Breast epithelium (tissue), 3 donors: ENCODE measurements around the gene TBC1D8.

Experiments used
- CTCF ChIP-seq, 3 donors: fragments of 450-650 bp; IDR thresholded peaks; one replicate each; pipeline ENCODE4 v1.5.1; 2016 to 2017; ENCODE audit warnings: antibody characterized with exemption in 3 of 3, mild to moderate bottlenecking in 3 of 3, moderate library complexity in 3 of 3
- POLR2AphosphoS5 ChIP-seq, 3 donors: sonication (generic); formaldehyde crosslinking; IDR thresholded peaks; one replicate each; pipeline ENCODE4 v1.6.1; 2017; ENCODE audit warnings: antibody characterized with exemption in 3 of 3

GRCh38 chr2:101151146-101151858 lies at the start of gene TBC1D8:
- no peak for TF ChIP-seq CTCF (IDR thresholded peaks at IDR 0.05)
- peak in 2 of 3 donors; percentile 26 to 61 for TF ChIP-seq POLR2AphosphoS5 (IDR thresholded peaks at IDR 0.05)
